NCI-H526 treated with DMSO at 0.1 percent for 48 hours (cell line): ENCODE measurements around the gene UTRN.

Experiments used
- DNase-seq: peaks from one replicate; lab custom pipeline; 2025; lab: John Stamatoyannopoulos, UW

The UTRN gene

DNA sequence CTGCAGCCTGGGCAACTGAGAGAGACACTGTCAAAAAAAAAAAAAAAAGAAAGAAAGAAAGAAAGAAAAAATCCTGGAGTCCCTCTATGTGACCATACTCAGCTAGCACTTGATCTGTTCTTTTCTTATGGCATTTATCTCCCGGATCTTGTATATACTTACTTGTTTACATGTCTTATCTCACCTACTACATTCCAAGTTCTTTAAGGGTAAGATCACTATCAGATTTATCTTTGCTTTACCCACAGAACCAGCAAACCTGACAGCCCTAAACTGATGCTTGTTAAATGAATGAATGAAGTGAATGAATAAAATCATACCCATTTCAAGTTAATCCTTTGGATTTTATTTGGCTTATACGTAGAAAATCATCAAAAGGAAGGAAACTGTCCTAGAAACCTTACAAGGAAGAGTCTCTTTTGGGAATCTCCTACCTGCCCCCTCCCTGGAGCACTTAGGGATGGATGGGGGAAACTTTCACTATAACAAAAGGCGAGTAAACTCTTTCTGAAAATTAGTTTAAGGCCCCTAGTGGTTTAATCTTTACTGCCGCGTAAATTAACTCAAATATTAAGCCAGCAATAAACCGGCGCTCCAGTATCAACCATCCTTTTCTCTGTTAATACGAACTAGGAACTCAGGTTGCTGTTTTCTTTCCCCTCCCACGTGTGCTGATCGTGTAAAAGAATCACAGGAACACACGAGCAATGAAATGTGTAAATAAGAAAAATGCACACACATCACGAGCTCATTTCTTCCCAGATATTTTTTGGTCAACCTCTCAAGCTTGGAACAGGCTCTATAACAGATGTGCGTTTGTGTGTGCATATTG, 1.3 kb upstream of the UTRN start:
- DNase-seq, result no peak

DNA sequence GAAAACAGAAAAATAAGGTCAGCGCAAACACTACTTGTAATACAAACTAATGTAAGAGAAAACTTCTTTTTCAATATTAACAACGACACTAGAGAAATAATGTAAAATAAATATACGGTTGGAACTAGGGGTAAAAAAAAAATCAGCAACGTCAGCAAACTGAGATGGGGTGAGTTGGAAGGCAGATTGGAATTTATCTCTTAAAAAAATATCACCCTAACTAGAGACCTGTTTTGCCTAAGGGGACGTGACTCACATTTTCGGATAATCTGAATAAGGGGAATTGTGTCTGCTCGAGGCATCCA, 705 bp upstream of the UTRN start:
- no peak for DNase-seq

DNA sequence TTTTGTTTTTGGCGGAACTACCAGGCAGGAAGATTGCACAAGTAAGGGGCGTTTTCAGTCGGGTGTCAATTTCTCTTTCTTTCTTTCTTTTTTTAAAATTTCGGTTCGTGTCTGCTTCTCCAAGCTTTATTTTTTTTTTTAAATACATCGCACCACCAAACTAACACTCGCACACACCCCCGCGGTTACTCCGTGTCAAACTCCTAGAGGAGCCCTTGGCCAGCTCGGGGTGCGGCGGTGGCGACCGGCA, 338 bp downstream of the UTRN start:
- DNase-seq, result no peak

GRCh38 chr6:144285798-144286502, 815 bp downstream of the UTRN start:
- no peak for DNase-seq

DNA sequence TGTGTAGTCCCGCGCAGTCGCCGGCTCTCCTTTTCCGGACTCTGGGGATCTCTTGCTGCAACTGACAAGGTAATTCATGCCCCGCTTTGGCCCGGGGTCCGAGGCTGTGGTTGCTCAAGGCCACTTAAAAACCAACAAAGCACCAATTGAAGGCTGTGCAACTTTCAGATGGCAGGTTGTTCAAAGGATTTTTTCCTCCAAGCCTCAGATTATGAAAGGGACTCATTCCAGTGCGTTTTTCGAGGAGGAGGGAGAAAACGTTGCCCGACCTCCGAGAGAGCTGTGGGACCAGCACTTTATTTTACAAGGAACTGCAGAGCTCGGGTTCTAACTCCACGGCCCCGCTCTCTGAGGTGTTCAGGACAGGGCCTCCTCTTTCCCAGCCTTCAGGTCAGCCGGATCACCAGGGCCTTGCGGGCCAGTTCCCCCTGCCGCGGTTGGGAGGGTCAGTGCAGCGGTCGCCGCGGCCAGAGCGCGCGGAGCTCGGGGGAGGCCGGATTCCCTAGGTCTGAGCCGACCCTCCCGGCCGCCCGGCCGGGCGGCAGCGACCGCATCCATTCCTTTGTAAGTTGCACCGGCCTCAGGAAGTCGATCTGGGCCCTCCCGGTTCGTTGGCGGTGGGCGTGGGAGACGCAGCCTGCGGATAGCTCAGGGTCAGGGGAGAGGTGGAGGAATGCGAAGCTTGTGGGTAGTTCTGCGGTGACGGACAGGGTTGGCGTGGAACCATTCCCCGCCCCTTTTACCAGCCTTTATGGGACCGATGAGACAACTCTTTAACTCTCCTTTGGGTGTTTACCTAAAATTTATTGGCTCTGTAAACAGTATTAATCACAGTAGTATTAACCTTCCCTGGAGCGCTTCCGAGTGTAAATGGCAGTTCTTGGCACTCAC, 1.6 kb downstream of the UTRN start:
- DNase-seq, result no peak

DNA sequence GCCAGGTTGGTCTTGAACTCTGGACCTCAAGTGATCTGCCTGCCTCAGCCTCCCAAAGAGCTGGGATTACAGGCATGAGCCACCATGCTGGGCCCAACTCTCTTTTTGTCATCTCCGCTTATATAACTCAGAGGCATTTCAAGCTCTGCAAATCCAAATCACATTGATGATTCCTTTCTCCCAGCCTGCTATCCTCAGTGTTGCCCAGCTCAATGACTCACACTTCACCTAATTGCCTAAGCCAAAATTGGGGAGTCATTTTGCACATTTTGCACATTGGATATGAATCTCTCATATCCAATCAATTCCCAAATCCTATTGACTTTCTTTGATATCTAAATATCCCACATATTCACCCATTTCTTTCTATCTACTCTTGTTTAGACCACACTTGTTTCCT, 3.9 kb downstream of the UTRN start:
- DNase-seq, result no peak

GRCh38 chr6:144292372-144292771, 7.2 kb downstream of the UTRN start:
- DNase-seq, result no peak

DNA sequence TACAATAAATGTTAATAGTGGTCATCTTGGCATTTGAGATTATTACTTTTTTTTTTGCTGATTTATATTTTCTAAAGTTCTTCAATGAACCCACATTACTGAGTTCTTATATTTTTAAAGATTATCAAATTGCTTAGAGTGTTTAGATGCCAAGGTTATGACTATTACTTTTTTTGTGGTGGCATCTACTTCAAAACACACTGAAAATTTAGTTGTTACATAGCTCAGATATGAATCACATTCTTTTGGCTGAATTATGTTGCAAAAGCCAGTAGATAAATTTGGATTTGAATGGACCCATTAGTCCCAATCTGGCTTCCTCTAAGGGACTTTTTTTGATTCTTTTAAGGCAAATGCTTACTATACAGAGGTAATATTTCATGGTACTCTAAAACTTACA, 8.9 kb downstream of the UTRN start:
- DNase-seq, result no peak

DNA sequence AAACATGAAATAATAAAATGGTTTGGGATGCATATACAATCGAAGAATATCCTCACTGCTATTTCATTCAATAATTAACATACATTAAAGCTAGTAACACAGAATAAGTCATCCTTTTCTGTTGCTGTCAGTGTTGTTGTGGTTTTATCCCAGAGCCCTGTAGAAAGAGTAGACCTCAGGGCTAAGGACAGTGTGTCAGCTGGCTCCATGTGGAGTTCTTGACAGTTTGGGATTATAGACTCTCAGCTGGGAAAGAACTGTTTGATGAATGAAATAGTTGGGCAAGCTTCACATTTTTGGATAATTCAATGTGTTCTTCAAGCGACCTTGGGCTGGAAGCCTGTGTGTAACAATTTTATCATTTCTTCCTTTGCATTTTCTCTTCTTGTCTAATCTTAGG, 10.1 kb downstream of the UTRN start:
- DNase-seq, result no peak

DNA sequence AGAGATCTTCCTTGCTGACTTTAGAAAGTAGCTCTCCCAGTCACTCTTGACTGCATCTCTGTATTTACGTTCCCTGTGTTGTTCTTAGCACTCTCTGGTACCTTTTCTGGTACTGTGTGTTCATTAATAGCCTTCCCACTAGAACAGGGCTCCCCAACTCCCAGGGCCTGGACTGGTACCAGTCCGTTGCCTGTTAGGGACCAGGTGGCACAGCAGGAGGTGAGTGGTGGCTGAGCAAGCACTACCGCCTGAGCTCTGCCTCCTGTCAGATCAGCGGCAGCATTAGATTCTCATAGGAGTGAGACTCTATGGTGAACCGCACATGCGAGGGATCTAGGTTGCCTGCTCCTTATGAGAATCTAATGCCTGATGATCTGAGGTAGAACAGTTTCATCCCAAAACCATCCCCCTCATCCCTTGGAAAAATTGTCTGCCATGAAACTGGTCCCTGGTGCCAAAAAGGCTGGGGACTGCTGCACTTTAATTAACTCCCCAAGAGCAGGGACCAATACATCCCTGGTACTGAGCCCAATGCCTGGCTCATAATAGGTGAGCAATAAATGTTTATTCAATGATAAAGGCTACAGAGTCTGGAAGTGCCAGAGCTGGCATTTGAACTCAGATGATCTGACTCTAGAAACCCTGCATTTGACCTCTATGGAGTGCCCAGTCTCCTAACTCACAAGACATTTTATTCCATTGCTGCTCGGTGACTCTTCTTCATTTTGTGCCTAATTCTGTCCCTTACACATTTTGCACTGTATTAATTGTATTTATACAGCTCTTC, 11.0 kb downstream of the UTRN start:
- DNase-seq, result no peak

- no peak for DNase-seq
Observed at GRCh38 chr6:144296973-144297372, 11.8 kb downstream of the UTRN start.

- no peak for DNase-seq
Observed at GRCh38 chr6:144297511-144298100, 12.5 kb downstream of the UTRN start.

DNA sequence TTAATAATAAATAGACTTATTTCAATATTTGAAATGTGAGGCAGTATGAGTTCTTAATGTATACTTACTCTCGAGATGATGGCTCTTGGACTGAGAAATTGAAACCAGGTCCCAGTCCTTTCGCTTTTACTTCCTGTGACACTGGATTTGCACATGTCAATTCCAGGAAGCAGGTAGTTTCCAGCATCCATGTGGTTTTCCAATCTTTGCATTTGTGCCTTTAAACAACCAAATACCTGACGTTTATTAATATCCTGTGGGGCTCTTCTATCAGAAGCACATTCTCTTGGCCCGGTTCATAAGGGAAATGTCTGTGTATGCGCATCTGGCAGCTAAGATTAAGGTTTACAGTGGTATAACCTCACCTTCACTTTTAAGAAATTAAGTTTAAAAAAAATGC, 13.1 kb downstream of the UTRN start:
- DNase-seq, result no peak

- DNase-seq, result no peak
Observed at GRCh38 chr6:144298916-144299315, 13.8 kb downstream of the UTRN start.

DNA sequence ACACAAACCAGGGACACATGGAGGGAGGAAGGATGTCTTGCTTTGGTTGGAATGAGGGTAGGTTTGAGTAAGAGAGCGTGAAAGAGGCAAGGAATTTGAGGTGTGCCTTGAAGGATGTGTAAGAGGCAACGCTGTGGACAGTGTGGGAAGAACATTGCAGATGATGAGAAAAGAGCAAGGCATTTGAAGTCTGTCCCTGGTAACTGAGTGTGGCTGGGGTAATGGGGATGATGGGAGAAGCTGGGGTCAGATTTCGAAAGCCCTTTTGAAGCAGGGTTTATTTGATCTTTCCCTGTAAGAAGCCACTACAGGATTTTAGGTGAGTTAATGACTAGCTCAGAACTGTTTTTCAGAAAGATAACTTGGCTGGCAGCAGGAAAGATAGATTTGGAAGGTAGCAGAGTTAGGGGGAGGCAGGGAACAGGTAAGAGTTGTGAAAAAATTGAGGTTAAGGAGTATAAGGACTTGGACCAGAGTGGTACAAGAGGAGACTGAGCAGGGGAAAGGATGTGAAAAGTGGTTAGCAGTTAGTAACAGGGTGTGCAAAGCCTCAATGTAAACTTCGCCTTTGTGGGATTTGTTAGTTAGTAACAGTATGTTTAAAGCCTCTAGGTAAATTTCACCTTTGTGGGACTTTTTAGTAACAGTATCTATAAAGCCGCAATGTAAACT, 17.7 kb downstream of the UTRN start:
- DNase-seq, result no peak

- DNase-seq, result no peak
Observed at GRCh38 chr6:144304223-144304848, 19.2 kb downstream of the UTRN start.

DNA sequence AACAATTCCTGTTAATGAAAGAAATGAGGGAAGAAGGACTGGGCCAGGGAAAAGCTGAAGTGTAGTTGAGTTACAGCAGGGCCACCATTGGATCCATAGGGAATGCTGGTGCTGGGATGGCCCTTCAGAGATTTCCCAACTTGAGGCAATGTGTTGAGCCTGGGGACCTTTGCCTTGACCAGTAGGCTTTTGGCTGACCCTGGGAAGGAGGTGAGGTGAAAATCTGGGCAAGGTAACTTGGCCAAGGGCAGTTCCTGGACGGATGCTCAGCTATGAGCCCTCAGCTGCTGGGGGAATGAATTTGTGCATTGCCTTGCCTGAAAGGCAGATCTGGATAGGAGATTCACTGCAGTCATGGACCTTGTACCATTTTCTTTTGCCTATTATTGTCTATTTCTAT, 20.4 kb downstream of the UTRN start:
- DNase-seq, result no peak

DNA sequence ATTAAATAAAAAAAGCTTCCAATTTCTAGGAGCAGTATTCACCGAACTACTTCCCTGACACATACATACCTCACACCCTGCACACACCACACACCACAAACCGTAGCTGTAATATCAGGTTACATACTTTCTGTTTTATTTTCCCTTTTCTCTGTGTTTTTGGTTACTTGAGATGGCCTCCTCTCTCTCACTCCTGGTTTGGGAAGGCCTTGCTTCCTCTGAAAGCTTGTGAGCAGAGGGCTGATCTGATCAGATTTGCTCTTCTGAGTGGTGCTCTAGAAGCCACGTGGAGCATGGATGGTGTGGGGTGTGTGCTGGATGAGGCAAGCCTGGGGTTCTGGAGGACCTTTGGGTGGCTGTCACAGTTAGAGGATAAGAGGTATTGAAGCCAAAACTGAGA, 20.9 kb downstream of the UTRN start:
- DNase-seq, result no peak

DNA sequence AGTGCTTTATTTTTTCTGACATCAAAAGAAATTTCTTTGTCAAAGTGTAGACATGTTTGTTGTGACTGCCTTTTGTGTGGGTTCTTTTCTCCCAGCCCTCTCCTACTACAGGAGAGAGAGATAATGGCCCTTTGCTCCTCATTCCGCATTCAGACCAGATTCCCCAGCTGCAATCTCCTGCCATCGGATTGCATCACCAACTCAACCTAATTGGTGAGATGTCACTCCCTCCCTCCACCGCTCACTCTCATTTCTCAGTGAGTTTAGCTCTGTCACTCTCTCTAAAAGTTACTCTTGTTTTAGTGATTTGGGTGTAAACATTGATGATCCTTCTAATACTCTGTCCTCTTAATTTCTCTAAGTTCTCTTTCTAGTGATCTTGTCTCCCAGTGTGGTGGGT, 22.7 kb downstream of the UTRN start:
- no peak for DNase-seq

GRCh38 chr6:144310765-144311164, 25.6 kb downstream of the UTRN start:
- DNase-seq, result no peak

GRCh38 chr6:144311361-144311760, 26.2 kb downstream of the UTRN start:
- no peak for DNase-seq
